GM10266 (cell line): ENCODE measurements around the gene ATG16L1.

Experiments
- DNase-seq: peaks from one replicate; pipeline ENCODE4 v3.0.0; 2012; ENCODE audit errors: extremely low spot score
- TF ChIP-seq, protein P1 (sequence below): IDR thresholded peaks from 2 replicates; pipeline ENCODE4 v1.5.1; 2012; ENCODE audit warnings: mild to moderate bottlenecking, low read depth; ENCODE audit not compliant: control insufficient read depth, insufficient read depth; ENCODE audit errors: missing control alignments

ATG16L1 gene

DNA sequence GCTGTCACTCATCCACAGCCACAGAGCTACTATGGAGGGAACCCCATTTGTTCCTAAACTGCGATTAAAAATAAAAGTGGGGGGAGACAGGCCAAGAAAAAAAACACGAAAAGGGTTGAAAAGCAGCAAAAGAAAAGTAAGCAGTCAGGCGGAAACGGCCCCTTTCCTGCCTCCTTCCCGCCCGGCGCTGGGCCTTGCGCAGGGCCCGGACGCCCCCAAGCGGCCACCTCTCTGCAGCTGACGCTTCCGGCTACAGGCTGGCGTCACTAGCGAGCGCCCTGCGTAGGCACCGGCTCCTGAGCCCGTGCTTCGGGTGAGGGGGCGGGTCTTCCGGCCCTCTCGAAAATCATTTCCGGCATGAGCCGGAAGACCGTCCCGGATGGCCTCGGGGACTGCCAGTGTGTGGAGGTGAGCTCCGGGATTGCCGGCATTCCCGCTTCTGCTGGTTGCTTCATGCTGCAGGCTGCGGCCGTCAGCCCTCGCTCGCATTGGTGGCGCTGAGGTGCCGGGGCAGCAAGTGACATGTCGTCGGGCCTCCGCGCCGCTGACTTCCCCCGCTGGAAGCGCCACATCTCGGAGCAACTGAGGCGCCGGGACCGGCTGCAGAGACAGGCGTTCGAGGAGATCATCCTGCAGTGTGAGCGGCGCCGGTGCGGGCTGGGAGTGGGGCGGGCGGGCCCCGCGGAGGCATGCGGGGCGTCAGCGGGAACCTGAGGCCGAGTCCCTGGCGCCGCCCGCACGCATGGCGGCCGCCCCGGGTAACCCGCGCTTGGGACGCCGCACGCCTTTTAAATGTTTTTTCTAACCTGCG lies at the start of gene ATG16L1:
TSS of gene ATG16L1 (plus strand) at position 368 of the 811 bp plus-strand sequence. CDS start at position 523, 155 bp downstream.
- peak; percentile 98 for DNase-seq
- TF ChIP-seq, protein P1, sequence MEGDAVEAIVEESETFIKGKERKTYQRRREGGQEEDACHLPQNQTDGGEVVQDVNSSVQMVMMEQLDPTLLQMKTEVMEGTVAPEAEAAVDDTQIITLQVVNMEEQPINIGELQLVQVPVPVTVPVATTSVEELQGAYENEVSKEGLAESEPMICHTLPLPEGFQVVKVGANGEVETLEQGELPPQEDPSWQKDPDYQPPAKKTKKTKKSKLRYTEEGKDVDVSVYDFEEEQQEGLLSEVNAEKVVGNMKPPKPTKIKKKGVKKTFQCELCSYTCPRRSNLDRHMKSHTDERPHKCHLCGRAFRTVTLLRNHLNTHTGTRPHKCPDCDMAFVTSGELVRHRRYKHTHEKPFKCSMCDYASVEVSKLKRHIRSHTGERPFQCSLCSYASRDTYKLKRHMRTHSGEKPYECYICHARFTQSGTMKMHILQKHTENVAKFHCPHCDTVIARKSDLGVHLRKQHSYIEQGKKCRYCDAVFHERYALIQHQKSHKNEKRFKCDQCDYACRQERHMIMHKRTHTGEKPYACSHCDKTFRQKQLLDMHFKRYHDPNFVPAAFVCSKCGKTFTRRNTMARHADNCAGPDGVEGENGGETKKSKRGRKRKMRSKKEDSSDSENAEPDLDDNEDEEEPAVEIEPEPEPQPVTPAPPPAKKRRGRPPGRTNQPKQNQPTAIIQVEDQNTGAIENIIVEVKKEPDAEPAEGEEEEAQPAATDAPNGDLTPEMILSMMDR, result peak; percentile 99

- TF ChIP-seq, protein P1, result no peak
Measured at GRCh38 chr2:233202531-233202944, 48.9 kb upstream of the ATG16L1 start.

GRCh38 chr2:233203060-233203459 lies 48.4 kb upstream of the ATG16L1 start:
- TF ChIP-seq, protein P1, result no peak
- no peak for DNase-seq

More at GRCh38 chr2:233202531-233202944, 48.9 kb upstream of the ATG16L1 start:
- peak; percentile 61 for DNase-seq

- DNase-seq, result no peak
- TF ChIP-seq, protein P1, result no peak
Measured at GRCh38 chr2:233204286-233204936, 47.1 kb upstream of the ATG16L1 start.

DNA sequence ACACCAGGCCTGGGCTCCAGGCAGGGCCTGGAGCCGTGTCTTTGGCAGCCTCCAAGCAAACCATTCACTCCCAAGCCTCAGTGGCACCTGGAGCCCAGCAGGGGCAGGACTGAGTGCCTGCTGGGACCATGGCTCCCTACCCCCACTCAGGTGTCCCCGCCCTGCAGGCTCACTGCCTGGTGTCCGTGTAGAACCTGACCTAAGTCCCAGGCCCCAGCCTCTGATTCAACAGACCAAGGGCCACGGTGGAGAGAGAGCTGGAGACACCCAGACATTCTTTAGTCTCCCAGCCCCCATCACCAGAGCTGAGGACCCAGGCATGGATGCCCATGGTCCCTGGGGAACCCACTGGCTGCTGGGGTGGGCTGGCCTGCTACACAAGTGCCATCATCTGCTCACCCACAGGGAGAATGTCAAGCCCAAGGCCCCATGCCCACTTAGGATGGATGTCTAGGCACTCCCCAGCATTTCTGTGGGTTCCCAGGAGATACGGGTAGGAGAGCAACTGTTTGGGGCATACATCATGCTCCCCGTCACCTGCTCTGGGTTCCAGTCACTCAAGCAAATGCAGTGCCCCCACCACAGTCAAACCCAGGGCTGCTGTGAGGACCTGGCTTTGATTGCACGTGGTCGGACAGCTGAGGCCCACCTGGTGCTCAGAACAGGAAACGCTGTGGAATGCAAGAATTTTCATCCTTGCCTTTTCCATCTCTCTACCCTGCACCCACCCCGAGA lies 42.9 kb upstream of the ATG16L1 start:
- TF ChIP-seq, protein P1, result no peak
- DNase-seq, result no peak

- TF ChIP-seq, protein P1, result no peak
Measured at GRCh38 chr2:233209117-233209532, 42.3 kb upstream of the ATG16L1 start.

More at GRCh38 chr2:233209117-233209532, 42.3 kb upstream of the ATG16L1 start:
- no peak for DNase-seq
